HCT116 (cell line): ENCODE results near the gene DCTN4.

Experiments used
- POLR2AphosphoS5 ChIP-seq: IDR thresholded peaks from 2 replicates; pipeline ENCODE4 v1.6.1; 2011; ENCODE audit warnings: mild to moderate bottlenecking, low read depth, low read length, moderate library complexity
- RAD21 ChIP-seq: IDR thresholded peaks from 2 replicates; pipeline ENCODE4 v1.6.1; 2012; ENCODE audit warnings: low read depth, mild to moderate bottlenecking

DNA sequence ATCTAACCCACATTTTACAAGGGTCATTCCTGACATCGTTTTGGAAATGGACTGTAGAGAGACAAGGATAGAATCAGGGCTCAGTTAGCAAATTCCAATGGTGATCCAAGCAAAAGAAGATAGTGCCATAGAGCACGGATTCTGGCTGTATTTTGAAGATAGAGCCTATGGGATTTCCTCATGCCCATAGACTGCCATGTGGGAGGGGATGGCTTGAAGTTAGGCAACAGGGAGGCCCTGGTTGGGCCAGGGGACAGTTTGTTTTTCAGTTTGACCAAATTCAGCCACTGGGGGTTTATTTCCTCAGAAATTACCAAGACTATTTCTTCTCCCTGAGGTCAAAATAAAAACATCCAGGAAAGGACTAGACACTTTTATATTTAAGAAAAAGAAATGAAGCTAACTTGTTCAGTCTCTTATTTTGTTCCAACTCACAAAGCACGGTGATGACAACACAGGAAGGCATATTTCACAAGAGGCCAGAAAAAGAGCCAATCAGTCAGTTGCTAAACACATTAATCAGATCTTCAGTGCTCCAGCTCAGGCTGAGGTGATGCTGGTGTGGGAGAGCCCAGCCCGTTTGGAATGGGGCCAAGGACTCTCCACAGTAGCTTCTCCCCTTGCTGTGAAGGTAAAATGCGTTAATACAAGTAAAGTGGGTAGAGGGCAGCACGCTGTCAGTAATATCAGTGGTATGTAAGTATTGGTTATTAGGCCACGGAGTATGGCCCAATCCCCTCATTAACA lies 4.4 kb upstream of the DCTN4 start:
- TF ChIP-seq RAD21 (peak; percentile 34; the same call in 1 of the 2 replicates), POLR2AphosphoS5 (no peak)
